ENCODE data around the gene NUDCD3. TPM values are rescaled to one million over a fixed set of nuclear protein-coding genes. Genes with fewer than 3 reads are reported as not detected.

Gene NUDCD3
- total and polyA plus RNA-seq, 4 donors, result 20.8 to 111 (median 62.0) TPM

DNA sequence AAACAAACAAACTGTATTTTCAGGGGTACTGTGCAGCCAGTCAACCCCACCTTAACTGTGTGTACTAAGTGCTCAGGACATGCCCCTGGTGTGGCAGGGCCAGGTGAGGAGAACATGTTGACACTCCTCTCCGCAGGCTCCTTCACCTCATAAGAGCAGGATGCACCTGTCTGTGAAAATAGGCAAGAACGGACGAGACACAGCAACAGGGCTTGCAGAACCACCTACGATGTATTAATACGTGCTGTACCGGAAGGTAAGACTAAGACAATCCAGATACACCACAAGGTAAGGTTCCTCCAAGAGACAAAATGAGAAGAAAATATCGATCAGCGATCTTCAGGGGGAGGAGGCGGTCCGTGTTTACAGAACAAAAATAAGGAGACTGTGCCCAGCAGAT lies 99.3 kb downstream of the NUDCD3 start:
- Histone ChIP-seq H3K27ac (ENCODE audit: low read depth in 1 of 2, low read length in 2 of 2) (no peak overlapping the region), H3K36me3 (ENCODE audit: control insufficient read depth in 1 of 2, insufficient read depth in 2 of 2, low read length in 1 of 2) (peaks cover 0 to 11% of the 10 kb centered on the region in 2 donors), H3K9me3 (ENCODE audit: control insufficient read depth, low read length) (no peaks in the 10 kb centered on the region), H3K4me1 (ENCODE audit: control insufficient read depth in 1 of 2, insufficient read depth in 2 of 2, low read length in 2 of 2) (no peaks in the 10 kb centered on the region), H3K4me3 (ENCODE audit: low read length in 2 of 2) (no peak overlapping the region), H3K27me3 (ENCODE audit: control insufficient read depth in 1 of 2, insufficient read depth in 2 of 2, low read length in 1 of 2) (no peaks in the 10 kb centered on the region)
- DNase-seq (no peak), ATAC-seq (ENCODE audit: low FRiP score) (no peak)
- intact Hi-C loops (cut with DNase I), result no loop called here
- WGBS, 2 donors, result 87% methylated on average over 10 of the region's 10 CpGs

DNA sequence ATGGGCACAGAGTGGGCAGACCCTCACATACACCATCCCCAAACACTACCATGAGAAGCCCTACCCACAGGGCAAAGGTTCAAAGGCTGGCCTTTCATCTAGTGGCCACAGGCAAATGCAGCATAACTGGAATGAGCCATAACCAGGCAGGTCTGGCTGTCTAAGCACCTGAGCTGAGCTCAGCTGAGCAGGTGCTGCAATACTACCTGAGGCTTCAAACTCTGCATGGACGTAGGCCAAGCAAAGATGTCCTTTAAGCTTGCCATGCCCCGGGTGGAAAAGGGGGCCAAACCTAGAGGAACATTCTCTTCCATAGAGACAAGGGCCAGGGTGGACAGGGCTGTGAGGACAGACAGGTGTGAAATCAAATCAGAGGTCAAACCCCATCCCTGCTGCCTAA lies 99.8 kb downstream of the NUDCD3 start:
- Histone ChIP-seq H3K36me3 (ENCODE audit: control insufficient read depth in 1 of 2, insufficient read depth in 2 of 2, low read length in 1 of 2) (peaks cover 0 to 11% of the 10 kb centered on the region in 2 donors), H3K4me1 (ENCODE audit: control insufficient read depth in 1 of 2, insufficient read depth in 2 of 2, low read length in 2 of 2) (no peaks in the 10 kb centered on the region), H3K27ac (ENCODE audit: low read depth in 1 of 2, low read length in 2 of 2) (no peak overlapping the region), H3K27me3 (ENCODE audit: control insufficient read depth in 1 of 2, insufficient read depth in 2 of 2, low read length in 1 of 2) (no peaks in the 10 kb centered on the region), H3K9me3 (ENCODE audit: control insufficient read depth, low read length) (no peaks in the 10 kb centered on the region), H3K4me3 (ENCODE audit: low read length in 2 of 2) (no peak overlapping the region)
- DNase-seq (no peak), ATAC-seq (ENCODE audit: low FRiP score) (no peak)
- WGBS, 2 donors, result 92 to 97% methylated on average over 2 of the region's 2 CpGs
- intact Hi-C loops (cut with DNase I), result no loop called here

DNA sequence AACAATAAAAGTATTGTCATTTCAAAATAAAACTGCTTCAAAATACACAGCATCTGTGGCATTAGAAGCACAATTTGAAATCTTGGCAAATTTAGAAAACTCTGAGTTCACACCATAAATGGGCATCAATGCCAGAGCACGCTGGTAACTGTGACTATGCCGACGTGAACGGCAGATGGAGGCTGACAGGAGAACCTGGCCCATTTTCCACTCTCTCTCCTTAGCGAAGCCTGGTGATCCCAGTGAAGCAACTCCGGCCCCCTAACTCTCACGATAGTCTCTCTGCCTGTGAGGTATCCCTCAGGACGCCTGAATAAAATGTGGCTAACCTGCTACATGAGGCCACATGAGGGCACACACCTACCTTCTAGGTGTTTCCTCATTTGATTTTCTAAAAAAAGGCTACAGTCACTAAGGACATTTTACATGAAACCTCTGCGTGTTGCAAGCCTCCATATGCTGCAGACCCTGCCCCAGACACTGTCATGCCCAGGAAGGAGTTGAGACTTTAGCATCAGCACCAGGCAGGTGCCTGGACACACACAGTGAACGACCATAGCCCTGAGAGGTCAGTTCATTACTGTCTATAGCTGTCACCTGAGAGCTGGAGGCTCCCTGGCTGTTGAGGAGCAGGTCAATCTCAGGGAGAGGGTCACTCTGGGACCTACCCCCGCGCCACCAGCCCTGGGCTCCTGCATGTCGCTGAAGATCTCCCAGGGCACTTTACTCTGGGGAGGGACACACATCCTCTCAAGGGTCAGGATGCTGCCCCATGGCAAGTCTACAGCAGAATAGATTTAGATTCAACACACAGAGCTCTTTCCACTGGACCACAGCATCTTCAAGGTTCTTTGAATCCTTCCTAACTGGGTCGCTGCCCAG lies 102.1 kb downstream of the NUDCD3 start:
- H3K36me3 ChIP-seq (ENCODE audit: control insufficient read depth in 1 of 2, insufficient read depth in 2 of 2, low read length in 1 of 2), result peaks cover 0 to 11% of the 10 kb centered on the region in 2 donors
- no peak overlapping the region for H3K4me3 ChIP-seq (ENCODE audit: low read length in 2 of 2)
- ATAC-seq (ENCODE audit: low FRiP score) (no peak), DNase-seq (no peak)
- peak overlapping the region in 1 of 2 donors; percentile 39 for H3K27ac ChIP-seq (ENCODE audit: low read depth in 1 of 2, low read length in 2 of 2)
- no peaks in the 10 kb centered on the region for H3K27me3 ChIP-seq (ENCODE audit: control insufficient read depth in 1 of 2, insufficient read depth in 2 of 2, low read length in 1 of 2)
- H3K9me3 ChIP-seq (ENCODE audit: control insufficient read depth, low read length), result no peaks in the 10 kb centered on the region
- intact Hi-C loops (cut with DNase I), result no loop called here
- 56 to 63% methylated on average over 14 of the region's 14 CpGs for WGBS, 2 donors
- H3K4me1 ChIP-seq (ENCODE audit: control insufficient read depth in 1 of 2, insufficient read depth in 2 of 2, low read length in 2 of 2), result no peaks in the 10 kb centered on the region

DNA sequence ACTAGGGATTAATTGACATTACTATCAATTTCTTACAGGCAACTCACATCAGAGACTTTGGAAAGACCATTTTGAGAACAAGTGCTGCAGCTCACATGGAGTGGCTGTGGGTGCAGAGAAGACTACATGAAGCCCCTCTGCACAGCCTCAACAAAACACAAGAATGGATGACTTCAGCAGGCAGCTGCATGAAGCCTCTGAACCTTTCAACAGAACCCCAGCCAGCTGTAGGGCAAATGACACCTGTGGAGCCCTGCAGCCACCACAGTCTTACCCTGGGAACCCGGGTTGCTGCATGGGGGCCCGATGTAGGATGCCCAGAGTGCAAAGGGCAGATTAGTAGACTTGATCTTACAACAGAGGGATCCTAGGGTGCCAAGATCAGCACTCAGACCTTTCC lies 103.1 kb downstream of the NUDCD3 start:
- intact Hi-C loops (cut with DNase I), result no loop called here
- no peaks in the 10 kb centered on the region for H3K9me3 ChIP-seq (ENCODE audit: control insufficient read depth, low read length)
- no peak overlapping the region for H3K4me3 ChIP-seq (ENCODE audit: low read length in 2 of 2)
- 77 to 86% methylated on average over 2 of the region's 2 CpGs for WGBS, 2 donors
- DNase-seq (no peak), ATAC-seq (ENCODE audit: low FRiP score) (no peak)
- H3K4me1 ChIP-seq (ENCODE audit: control insufficient read depth in 1 of 2, insufficient read depth in 2 of 2, low read length in 2 of 2), result no peaks in the 10 kb centered on the region
- H3K27me3 ChIP-seq (ENCODE audit: control insufficient read depth in 1 of 2, insufficient read depth in 2 of 2, low read length in 1 of 2), result no peaks in the 10 kb centered on the region
- H3K36me3 ChIP-seq (ENCODE audit: control insufficient read depth in 1 of 2, insufficient read depth in 2 of 2, low read length in 1 of 2), result peaks cover 0 to 11% of the 10 kb centered on the region in 2 donors
- H3K27ac ChIP-seq (ENCODE audit: low read depth in 1 of 2, low read length in 2 of 2), result no peak overlapping the region

DNA sequence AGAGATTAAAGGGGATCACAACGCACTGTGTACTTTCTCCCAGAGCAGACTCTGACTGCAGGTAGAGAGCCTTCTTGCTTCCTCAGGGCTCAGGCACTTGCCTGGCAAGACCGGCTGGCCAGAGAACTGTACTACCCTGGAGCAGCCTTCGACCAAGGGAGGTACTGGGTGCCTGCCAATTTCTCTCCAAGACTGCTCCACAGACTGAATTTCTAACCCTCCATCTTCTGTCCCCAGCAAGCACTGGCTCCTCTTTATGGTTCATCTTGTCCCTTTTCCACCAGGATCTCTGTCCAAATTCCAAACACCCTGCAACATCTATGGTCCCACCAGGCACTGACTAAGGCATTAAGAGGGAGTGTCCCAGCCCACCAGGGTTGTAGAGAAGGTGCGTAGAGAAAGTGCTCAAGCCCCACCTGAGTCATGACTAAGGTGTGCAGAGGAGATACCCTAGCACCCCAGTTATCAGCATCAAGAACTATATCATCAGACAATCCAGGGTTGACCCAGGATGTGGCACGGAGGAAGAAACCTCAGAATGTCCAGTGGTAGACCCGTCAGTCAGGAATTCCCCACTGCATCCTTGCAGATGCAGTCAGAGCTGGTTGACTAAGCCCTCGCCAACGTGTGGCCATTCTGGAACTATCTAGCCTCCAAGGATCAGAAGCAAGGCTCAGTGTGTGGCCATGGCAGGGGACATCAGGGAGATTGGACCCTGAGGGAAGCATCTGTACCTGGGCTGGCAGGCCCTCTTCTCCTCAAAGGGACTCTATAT lies 104.1 kb downstream of the NUDCD3 start:
- Histone ChIP-seq H3K36me3 (ENCODE audit: control insufficient read depth in 1 of 2, insufficient read depth in 2 of 2, low read length in 1 of 2) (peaks cover 0 to 7% of the 10 kb centered on the region in 2 donors), H3K9me3 (ENCODE audit: control insufficient read depth, low read length) (no peaks in the 10 kb centered on the region), H3K27me3 (ENCODE audit: control insufficient read depth in 1 of 2, insufficient read depth in 2 of 2, low read length in 1 of 2) (no peaks in the 10 kb centered on the region), H3K4me1 (ENCODE audit: control insufficient read depth in 1 of 2, insufficient read depth in 2 of 2, low read length in 2 of 2) (no peaks in the 10 kb centered on the region), H3K27ac (ENCODE audit: low read depth in 1 of 2, low read length in 2 of 2) (no peak overlapping the region), H3K4me3 (ENCODE audit: low read length in 2 of 2) (no peak overlapping the region)
- ATAC-seq (ENCODE audit: low FRiP score) (no peak), DNase-seq (no peak)
- intact Hi-C loops (cut with DNase I), result no loop called here
- 59 to 62% methylated on average over 8 of the region's 8 CpGs for WGBS, 2 donors

DNA sequence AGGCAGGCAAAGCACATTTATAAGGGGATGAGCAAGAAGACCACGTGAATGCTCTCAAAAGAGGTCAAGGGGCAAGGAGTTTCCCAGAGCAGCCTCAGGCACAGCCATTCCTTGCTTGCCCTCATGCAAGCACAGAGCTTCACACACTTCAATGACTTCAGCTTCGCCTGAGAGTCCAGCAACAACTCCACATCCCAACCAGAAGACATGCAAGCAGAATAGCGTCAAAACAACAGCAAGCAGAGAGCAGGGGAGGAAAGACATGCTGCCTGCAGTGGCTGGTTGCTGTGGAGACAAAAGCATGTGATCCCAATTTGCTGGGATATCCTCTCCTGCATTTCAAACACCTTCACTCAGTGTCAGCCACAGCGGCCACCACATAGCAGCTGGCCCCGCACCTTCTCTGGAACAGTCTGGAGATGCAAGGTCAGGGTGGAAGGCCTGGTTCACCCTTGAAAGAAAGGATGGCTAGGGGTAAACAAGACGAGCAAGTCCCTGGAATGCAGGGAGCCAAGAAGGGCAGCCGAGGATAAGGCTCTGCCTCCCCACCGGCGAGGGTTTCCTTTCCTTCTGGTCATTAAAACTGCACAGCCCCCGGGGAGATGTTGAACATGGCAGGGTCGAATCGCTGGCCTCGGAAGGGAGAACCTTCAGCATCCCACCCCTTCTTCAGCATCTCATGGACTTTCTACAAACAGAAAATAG lies 104.9 kb downstream of the NUDCD3 start:
- DNase-seq (no peak), ATAC-seq (ENCODE audit: low FRiP score) (no peak)
- H3K4me1 ChIP-seq (ENCODE audit: control insufficient read depth in 1 of 2, insufficient read depth in 2 of 2, low read length in 2 of 2), result no peaks in the 10 kb centered on the region
- no peak overlapping the region for H3K4me3 ChIP-seq (ENCODE audit: low read length in 2 of 2)
- WGBS, 2 donors, result 60 to 64% methylated on average over 13 of the region's 13 CpGs
- H3K27ac ChIP-seq (ENCODE audit: low read depth in 1 of 2, low read length in 2 of 2), result peak overlapping the region in 1 of 2 donors; percentile 2
- no peaks in the 10 kb centered on the region for H3K9me3 ChIP-seq (ENCODE audit: control insufficient read depth, low read length)
- intact Hi-C loops (cut with DNase I), result no loop called here
- H3K36me3 ChIP-seq (ENCODE audit: control insufficient read depth in 1 of 2, insufficient read depth in 2 of 2, low read length in 1 of 2), result peaks cover 0 to 5% of the 10 kb centered on the region in 2 donors
- H3K27me3 ChIP-seq (ENCODE audit: control insufficient read depth in 1 of 2, insufficient read depth in 2 of 2, low read length in 1 of 2), result no peaks in the 10 kb centered on the region

DNA sequence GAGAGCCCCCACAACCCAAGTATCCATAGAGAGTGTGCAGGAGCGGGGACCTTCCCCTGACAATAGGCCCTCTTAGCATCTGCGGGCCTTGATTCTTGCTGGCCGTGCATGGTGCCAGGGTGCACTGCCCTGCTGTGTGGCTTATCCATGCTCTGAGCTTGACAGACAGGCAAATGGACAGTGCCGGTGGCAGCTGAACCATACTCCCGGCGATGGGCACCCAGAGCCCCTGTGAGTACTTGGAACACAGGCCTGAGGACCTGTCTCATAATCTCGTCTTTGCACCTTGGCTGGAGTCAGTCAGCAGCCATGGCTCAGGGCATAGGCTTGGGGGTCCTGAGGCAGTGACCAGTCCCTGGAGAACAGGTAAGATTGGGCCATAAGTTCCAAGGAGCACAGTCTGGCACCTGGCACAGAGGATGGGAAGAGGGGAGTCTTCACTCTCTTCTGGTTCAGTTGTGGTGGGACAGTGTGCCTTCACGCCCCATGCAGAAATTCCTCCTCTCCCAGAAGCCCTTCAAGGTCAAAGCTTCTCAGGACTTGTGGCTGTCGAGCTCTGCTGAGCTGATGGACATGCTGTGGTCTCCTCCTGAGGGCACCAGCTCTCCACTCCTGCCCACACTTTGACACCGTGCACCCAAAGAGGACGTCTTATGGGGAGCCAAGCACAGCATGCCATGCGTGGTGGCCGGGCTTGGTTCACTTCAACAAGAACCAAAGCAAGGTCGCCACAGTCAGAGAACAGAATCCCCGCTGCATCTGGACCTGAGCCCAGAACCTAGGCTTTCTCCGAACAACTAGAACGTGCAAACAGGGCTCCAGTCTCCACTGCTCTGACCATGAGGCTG lies 105.6 kb downstream of the NUDCD3 start:
- ATAC-seq (ENCODE audit: low FRiP score), result no peak
- intact Hi-C loops (cut with DNase I), result no loop called here
- Histone ChIP-seq H3K27me3 (ENCODE audit: control insufficient read depth in 1 of 2, insufficient read depth in 2 of 2, low read length in 1 of 2) (no peaks in the 10 kb centered on the region), H3K4me1 (ENCODE audit: control insufficient read depth in 1 of 2, insufficient read depth in 2 of 2, low read length in 2 of 2) (no peaks in the 10 kb centered on the region), H3K36me3 (ENCODE audit: control insufficient read depth in 1 of 2, insufficient read depth in 2 of 2, low read length in 1 of 2) (peaks cover 0 to 5% of the 10 kb centered on the region in 2 donors), H3K4me3 (ENCODE audit: low read length in 2 of 2) (no peak overlapping the region), H3K27ac (ENCODE audit: low read depth in 1 of 2, low read length in 2 of 2) (peak overlapping the region in 1 of 2 donors; percentile 15), H3K9me3 (ENCODE audit: control insufficient read depth, low read length) (no peaks in the 10 kb centered on the region)
- no peak for DNase-seq
- 67 to 78% methylated on average over 17 of the region's 17 CpGs for WGBS, 2 donors

DNA sequence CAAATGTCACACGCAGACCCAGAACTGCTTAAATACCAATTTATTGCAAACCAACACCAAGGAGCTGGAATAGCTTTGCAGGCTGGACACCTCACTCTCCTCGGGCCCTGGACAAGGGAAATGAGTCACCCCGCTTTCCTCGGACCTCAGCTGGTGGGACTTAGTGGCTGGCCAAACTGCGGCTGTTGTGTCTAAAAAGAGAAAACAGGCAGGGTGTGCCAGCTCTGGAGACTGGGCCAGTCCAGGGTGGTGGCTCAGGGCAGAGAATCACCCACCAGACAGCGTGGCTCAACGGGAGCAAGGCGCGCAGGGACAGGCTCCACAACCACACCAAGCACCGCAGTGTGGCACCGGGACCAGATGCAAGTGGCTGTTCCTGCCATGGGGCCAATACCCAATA lies 106.9 kb downstream of the NUDCD3 start:
- H3K4me3 ChIP-seq (ENCODE audit: low read length in 2 of 2), result no peak overlapping the region
- H3K36me3 ChIP-seq (ENCODE audit: control insufficient read depth in 1 of 2, insufficient read depth in 2 of 2, low read length in 1 of 2), result peaks cover 0 to 2% of the 10 kb centered on the region in 2 donors
- ATAC-seq (ENCODE audit: low FRiP score) (peak; percentile 61), DNase-seq (peak; percentile 85 to 87)
- intact Hi-C loops (cut with DNase I), result no loop called here
- peak overlapping the region; percentile 38 to 47 for H3K27ac ChIP-seq (ENCODE audit: low read depth in 1 of 2, low read length in 2 of 2)
- H3K27me3 ChIP-seq (ENCODE audit: control insufficient read depth in 1 of 2, insufficient read depth in 2 of 2, low read length in 1 of 2), result no peaks in the 10 kb centered on the region
- H3K9me3 ChIP-seq (ENCODE audit: control insufficient read depth, low read length), result no peaks in the 10 kb centered on the region
- 10 to 11% methylated on average over 11 of the region's 11 CpGs for WGBS, 2 donors
- no peaks in the 10 kb centered on the region for H3K4me1 ChIP-seq (ENCODE audit: control insufficient read depth in 1 of 2, insufficient read depth in 2 of 2, low read length in 2 of 2)
